GM12875 (cell line): ENCODE data around the gene TIMM50.
A peak's percentile ranks its signal among the peaks of the same experiment; 100 is the strongest.

Experiments
- H3K4me3 ChIP-seq: one replicate; pipeline ENCODE4 v1.5.1; 2011; ENCODE audit warnings: low read depth, low read length, control low read depth
- TF ChIP-seq, protein P1 (sequence below): IDR thresholded peaks from 2 replicates; pipeline ENCODE4 v1.5.1; 2011; ENCODE audit warnings: low read depth, mild to moderate bottlenecking, control low read depth, inconsistent platforms, low read length, moderate library complexity, borderline replicate concordance; ENCODE audit not compliant: insufficient read depth

TIMM50 gene

DNA sequence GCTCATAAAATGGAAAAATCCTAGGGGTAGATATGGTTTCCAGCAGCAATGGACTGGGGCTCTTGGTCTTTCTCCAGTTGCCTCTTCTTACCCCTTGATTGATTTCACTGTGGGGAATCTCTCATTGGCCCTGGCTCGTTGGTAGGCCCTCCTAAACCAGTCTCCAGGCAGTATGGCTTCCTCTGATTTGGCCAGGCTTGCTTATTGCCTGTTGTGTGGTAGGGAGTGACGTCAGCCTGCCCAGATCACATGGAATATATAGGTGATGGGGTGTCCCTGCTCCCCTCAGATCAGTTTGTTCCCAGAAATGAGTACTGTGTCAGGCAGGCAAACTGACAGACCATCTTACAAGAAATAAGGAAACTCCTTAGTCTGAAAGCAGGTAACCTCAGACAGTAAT lies 28.6 kb downstream of the TIMM50 start:
- TF ChIP-seq, protein P1, sequence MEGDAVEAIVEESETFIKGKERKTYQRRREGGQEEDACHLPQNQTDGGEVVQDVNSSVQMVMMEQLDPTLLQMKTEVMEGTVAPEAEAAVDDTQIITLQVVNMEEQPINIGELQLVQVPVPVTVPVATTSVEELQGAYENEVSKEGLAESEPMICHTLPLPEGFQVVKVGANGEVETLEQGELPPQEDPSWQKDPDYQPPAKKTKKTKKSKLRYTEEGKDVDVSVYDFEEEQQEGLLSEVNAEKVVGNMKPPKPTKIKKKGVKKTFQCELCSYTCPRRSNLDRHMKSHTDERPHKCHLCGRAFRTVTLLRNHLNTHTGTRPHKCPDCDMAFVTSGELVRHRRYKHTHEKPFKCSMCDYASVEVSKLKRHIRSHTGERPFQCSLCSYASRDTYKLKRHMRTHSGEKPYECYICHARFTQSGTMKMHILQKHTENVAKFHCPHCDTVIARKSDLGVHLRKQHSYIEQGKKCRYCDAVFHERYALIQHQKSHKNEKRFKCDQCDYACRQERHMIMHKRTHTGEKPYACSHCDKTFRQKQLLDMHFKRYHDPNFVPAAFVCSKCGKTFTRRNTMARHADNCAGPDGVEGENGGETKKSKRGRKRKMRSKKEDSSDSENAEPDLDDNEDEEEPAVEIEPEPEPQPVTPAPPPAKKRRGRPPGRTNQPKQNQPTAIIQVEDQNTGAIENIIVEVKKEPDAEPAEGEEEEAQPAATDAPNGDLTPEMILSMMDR = no peak
- H3K4me3 ChIP-seq = no peak overlapping the region

DNA sequence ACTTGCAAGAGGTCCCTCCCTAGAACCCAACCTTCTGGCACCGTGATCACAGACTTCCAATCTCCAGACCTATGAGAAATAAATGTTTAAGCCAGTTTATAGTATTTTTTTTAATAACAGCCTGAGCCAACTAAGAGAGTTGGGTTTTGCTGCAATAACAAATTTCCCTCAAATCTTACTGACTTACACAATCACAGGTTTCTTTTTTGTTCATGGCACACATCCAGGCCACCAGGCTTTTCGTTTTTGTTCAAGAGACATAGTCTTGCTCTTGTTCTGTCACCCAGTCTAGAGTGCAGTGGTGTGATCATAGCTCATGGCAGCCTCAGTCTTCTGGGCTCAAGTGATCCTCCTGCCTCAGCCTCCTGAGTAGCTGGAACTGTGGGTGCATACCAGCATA lies 32.4 kb downstream of the TIMM50 start:
- H3K4me3 ChIP-seq = no peak overlapping the region
- TF ChIP-seq, protein P1 = no peak

DNA sequence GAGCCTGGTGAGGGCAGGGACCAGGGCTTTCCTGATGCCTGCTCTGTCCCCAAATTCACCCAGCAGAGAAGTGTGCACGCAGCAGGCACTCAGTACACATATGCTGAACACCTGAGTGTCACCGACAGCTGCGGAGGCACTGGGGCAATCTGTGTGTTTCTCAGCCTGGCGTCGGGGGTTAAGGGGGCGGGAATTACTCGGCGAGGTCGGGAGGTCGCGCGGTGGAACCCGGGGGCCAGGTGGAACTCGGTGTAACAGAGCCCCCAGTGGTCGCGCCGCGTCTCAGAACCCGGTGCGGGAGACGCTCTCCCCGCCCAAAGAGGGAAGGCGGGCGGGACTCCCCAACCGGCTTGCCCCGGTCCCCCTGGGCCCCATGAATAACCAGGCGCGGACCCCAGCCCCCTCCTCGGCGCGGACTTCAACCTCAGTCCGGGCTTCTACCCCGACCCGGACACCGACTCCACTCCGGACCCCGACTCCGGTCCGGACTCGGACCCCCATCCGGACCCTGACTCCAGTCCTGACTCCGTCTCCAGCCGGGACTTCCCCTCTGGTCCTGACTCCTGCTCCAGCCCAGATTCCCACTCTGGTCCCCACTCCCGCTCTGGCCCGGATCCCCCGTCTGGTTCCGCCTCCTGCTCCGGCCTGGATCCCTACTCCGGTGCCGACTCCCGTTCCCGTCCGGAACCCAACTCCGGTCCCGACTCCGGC lies 34.4 kb downstream of the TIMM50 start, which contains the start of gene SELENOV:
Gene SELENOV, plus strand, starts transcription at position 300 of the 711 bp plus-strand sequence. Its CDS starts 74 bp downstream, at position 374.
- H3K4me3 ChIP-seq = peak within 1 kb of the TSS; percentile 12
- TF ChIP-seq, protein P1 = no peak

DNA sequence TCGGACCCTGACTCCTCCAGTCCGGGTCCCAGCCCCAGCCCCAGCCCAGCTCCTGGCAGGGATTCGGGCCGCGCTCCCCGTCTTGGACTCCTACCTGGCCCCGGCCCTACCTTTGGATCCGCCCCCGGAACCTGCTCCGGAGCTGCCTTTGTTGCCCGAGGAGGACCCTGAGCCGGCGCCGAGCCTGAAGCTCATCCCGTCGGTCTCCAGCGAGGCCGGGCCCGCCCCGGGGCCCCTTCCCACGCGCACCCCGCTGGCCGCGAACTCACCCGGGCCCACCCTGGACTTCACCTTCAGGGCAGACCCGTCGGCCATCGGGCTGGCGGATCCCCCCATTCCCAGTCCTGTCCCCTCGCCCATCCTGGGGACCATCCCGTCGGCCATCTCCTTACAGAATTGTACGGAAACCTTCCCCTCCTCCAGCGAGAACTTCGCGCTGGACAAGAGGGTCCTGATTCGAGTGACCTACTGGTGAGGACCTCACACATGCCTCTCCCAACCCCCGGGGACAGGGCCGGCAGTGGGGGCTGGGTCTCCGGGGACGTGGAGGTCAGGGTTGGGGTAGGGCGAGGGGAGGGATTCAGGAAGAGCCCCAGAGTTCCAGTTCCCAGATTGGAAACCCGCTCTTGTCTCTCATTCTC lies 35.0 kb downstream of the TIMM50 start:
- H3K4me3 ChIP-seq = peak overlapping the region; percentile 12
- TF ChIP-seq, protein P1 = no peak

DNA sequence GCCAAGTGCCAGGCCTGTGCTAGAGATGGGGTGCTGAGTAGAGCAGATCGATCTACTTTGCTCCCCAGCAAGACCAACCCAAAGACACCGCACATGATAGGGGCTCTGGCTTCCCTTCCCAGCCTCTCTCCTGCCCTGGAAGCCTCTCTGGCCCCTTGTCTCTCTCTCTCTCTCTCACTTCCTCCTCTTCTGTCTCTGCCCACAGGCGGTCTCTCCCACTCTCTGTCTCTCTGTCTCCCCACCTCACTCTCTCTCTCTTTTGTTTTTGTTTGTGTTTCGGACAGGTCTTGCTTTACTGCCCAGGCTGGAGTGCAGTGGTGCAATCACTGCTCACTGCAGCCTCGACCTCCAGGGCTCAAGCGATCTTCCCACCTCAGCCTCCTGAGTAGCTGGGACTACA lies 35.6 kb downstream of the TIMM50 start:
- H3K4me3 ChIP-seq = no peak overlapping the region
- TF ChIP-seq, protein P1 = no peak

DNA sequence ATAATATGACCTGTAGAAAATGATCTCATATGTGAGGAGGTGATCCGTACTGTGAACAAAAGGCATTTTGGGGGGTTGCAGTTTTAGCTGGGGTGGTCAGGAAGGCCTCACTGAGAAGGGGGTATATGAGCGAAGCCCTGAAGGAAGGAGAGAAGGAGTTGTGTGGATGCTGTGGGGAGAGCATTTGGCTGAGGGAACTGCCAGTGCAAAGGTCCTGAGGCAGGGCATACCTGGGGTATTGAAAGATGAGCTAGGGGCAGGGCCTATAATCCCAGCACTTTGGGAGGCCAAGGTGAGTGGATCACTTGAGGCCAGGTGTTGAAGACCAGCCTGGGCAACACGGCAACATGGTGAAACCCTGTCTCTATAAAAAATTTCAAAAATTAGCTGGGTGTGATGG lies 36.8 kb downstream of the TIMM50 start:
- no peak overlapping the region for H3K4me3 ChIP-seq
- TF ChIP-seq, protein P1 = no peak

DNA sequence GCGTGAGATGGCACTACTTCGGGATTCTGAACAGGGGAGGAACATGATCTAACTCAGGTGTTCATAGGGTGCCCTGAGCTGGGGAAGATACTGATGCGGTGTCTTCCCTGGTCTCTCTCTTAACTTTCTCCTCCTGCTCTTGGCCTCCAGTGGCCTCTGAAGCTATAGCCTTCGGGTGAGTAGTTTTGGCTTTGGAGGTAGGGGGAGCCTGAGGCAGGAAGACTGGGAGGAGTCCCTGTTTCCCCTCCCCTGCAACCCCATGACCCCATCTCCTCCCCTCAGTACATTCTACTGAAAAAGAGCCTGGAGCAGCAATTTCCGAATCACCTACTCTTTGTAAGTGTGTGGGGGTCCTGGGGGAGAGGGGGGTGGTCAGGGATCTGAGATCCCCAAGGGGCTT lies 37.8 kb downstream of the TIMM50 start:
- TF ChIP-seq, protein P1 = no peak
- no peak overlapping the region for H3K4me3 ChIP-seq
